Colon (tissue), 2 donors: Measurements from ENCODE around the gene ALG9.
A peak's percentile ranks its signal among the peaks of the same experiment; 100 is the strongest.

Source experiments
- FAIRE-seq: peaks from 2 replicates; lab custom pipeline; 2012; peaks lifted over from hg19 to GRCh38; lab: Jason Lieb, UNC
- donor health status: control.
- donor health status: control.

Gene ALG9

DNA sequence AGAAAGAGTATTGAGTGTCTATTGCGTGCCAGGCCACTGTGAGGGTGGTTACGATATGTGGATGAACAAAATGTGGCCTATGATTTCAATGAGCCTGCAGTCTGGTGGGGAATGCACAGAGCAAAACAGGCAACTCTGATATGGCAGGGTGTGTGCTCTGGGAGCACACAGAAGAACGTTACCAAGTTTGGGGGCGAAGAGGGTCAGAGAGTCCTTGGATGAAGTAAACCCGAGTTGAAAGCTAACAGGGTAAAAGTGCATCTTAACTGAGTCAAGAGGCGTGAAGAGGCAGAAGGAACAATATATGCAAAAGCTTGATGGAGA lies 8.2 kb upstream of the ALG9 start:
- no peak for FAIRE-seq

DNA sequence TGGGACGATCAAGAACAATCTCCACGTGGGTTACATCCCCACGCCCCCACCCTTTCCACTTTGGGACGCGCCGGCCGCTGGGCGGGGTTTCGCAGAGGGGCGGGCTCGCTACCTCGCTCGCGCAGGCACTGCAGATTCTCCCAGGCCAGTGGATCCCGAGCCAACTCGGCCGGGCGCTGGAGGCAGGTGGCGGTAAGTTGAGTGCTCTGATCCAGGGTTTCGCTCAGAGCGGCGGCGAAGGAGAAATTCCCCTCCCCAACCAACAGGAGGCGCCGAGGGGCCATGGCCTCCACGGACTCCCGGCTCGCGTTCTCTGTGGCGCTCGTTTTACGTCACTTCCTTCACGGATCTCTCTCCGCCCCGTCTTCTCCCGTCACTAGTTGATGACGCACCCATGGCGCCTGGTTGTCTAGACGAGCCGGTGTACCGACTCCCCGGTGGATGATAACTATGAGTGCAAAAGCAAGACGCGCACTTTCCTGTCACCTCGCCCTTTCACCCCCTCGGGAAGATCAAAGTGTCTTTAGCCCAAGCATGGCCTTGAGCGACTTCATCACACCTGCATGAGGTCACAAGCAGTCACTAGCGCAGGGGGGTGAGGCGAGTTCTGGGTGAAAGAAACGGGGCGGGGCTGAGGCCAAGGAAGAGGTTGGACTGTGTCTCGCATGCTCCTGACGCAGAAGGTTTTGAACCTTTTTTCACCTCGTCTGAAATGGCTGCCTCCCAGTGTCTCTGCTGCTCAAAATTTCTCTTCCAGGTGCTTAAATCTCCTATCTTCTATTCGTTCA lies 7.7 kb upstream of the ALG9 start, which contains the start of the genes CFAP68 and FDXACB1:
TSS of gene CFAP68 (plus strand) at position 693 of the 788 bp plus-strand sequence. CDS start at position 713, 20 bp downstream.
TSS of gene FDXACB1 (minus strand) at position 317 of the 788 bp plus-strand sequence. CDS start at position 284, 33 bp downstream.
- FAIRE-seq, result no peak

DNA sequence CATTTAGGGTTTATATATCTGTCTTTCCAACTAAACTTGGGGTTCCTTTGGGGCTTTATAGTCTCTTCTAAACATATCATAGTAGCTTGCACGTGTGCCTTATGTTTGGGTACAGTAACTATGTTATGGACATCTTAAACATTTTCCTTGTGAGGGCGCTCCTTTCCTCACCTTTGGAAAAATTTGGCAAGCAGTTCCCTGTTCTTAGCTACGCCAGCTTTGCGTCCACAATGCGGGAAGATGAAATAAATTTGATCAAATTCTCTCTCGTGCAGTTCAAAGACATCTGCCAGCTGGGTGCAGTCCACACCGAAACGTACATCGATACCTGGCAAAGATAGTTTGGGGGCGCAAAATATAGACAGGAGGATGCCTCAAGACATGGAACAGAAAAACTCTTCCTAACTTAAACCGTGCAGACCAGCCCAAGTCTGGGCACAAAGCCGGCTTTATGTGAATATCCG lies 7.0 kb upstream of the ALG9 start:
- no peak for FAIRE-seq

DNA sequence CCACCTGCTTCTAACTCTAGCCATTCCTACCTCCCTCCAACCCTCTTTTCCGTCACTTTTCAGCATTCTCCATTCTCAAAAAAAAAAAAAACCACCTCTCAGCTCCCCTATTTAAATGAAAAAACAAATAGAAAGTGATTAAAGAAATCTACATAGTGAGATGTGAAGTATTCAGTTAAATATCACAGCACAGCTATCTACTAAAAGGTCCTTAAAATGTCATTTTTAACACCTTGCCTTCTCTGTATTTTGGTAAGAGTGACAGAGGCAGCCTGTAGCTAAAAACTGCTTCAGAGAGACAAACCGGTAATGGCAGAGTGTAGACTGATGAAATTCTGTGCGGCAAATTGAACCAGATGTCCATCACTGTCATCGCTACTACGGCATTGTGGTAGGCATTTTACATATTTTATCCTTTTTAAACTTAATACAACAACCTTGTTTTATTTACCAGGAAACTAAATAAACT lies 346 bp upstream of the ALG9 start:
- FAIRE-seq, result no peak

DNA sequence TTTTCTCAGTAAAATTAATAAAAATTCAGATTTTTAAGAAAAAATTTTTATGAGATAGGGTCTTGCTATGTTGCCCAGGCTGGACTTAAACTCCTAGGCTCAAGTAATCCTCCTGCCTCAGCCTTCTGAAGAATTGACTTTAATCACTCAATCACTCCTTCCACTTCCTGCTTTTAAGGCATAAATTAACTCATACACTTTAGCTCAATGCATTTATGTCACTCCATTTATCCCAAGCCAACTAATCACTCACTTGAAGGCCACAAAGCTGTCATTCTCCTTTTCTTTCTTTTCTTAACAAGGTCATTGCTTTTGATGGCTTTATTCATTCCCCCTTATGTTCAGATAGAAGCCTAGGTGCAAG lies 877 bp downstream of the ALG9 start:
- FAIRE-seq, result no peak

DNA sequence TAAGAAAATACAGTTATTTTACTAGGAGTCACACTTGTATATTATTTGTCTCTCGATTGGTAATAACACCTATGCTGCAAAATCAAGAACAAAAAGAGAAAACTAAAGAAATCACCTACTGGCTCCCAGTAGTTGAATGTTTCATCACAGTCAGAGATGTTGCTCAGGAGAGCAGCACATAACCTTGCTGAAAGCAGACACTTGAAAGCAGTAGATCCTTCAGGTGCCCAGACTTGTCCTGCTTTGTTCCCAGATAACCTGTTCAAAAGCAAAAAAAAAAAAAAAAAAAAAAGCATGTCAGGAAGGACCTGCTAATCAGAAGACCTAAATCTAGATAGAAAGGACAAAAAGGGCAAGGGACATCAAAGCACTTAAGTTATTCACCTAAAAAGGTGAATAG lies 1.3 kb downstream of the ALG9 start:
- FAIRE-seq, result no peak

DNA sequence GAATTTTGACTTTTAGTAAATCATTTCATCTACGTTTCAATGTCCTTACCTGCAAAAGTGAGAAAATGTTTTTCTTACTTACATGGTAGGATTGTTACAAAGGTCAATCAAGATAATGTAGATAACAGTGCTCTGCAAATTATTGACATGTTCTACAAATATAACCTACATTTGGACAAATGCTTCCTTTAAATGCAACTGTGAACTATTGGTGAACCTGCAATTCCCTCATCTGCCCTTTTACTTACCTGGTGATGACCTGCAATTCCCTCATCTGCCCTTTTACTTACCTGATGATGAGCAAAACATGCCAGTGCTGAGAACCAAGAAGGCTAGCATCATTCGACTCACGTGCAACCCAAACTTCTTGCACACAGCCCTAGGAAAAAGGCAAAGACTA lies 11.1 kb downstream of the ALG9 start:
- no peak for FAIRE-seq

DNA sequence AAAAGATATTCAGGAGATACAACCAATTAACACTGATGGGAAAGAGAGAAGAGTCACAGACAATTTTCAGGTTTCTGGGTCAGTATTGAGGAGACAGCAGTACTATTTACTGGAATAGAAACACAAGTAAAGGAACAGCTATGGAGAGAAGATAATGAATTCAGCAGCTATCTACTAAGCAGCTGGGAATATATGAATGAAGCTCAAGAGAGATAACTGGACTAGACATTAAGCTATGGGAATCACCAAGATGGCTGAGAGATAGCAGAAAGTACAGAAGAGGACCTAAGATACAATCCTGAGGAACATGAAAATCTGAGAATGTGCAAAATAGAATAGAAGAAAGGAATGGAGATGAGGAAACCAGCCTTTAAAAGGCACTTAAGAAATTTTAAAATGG lies 15.9 kb downstream of the ALG9 start:
- no peak for FAIRE-seq

DNA sequence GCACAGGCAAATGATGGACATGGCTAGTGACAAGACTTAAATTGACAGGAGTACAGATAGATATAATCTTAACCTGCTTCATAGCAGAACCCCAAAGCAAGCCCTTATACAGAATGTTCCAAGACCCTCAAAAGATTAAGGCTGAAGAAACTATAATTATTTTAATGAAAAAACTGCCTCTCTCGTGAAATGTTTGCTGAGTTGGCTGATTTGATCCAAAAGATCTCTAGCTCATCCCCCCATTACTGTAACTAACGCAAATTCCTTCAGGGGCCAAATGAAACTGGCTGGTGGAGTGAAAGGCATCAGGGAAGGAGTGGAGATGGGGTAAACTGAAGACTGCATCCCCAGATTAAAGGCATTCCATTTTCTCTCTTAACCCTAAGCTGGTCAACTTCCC lies 19.3 kb downstream of the ALG9 start:
- no peak for FAIRE-seq

DNA sequence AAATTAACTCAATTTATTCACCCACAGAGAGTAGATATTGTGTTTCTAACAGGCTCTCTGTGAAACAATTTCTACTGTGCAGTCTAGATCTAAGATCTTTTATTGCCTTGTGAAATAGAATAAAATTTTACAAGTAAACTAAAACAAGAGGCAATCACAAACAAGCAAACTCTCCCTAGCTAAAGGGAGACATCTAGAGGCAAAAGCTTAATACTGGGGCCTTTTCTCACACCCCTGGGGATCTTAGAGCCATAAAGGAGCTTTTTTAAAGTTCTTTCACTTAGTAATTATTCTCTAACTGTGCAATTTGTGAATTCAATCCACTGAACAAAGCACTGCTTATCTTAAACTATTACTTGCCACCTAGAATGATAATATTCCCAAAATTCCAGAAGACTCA lies 19.7 kb downstream of the ALG9 start:
- FAIRE-seq, result no peak

DNA sequence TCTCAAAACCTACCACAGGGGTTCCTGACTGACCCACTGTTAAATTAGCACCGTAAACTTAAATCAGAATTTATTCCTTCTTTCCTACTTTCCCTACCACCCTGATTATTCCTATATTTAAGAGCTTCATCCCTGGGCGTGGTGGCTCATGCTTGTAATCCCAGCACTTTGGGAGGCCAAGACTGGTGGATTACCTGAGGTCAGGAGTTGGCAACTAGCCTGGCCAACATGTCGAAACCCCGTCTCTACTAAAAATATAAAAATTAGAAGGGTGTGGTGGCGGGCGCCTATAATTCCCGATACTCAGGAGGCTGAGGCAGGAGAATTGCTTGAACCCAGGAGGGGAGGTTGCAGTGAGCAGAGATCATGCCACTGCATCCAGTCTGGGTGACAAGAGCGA lies 20.3 kb downstream of the ALG9 start:
- no peak for FAIRE-seq

DNA sequence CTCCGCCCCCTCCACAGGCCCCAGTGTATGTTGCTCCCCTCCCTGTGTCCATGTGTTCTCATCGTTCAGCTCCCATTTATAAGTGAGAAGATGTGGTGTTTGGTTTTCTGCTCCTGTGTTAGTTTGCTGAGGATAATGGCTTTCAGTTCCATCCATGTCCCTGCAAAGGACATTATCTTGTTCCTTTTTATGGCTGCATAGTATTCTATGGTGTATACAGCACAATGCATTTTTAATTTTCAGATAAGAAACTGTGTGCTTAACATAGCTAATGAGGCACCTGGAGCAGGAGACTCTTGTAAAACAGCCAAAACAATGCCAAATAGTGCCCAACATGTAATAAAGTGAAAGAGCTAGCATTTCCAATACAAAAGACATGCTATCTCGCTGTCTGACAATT lies 21.8 kb downstream of the ALG9 start:
- no peak for FAIRE-seq

DNA sequence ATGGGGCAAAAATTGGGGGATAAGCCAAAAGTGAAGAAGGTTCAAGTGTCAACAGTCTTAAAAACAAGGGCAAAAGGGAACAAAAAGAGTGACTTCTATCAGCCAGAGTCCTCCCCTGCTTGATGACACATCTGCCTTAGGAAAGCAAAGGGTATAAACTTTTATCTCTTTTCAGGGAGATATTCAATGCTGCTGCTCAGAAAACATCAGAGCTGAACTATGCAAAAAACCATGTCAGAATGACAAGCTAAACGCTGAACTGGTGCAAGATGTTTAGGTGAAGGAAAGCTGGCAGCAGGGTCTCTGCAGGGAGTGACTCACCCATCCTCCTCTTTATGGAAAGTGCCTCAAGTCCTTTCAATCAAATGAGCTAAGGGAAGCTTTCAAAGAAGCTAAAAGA lies 24.7 kb downstream of the ALG9 start:
- no peak for FAIRE-seq

DNA sequence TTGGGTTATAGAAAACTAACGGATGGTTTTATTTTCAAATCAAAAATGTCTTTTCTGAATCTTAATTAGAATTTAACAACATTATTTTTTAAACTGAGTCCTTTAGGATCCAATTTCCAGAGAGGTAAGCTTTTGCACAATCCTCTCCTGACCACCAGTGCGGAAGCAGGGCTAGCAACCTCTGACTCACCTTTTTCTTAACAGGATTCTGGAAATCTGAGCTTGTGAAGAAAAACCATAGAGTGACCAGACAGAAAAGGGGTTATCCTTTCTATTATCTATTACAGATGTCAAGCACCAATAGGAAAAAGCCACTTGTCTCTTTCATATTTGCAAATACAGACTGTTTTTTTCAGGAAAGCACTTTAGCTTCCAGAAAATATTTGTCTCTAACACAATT lies 25.3 kb downstream of the ALG9 start:
- no peak for FAIRE-seq

DNA sequence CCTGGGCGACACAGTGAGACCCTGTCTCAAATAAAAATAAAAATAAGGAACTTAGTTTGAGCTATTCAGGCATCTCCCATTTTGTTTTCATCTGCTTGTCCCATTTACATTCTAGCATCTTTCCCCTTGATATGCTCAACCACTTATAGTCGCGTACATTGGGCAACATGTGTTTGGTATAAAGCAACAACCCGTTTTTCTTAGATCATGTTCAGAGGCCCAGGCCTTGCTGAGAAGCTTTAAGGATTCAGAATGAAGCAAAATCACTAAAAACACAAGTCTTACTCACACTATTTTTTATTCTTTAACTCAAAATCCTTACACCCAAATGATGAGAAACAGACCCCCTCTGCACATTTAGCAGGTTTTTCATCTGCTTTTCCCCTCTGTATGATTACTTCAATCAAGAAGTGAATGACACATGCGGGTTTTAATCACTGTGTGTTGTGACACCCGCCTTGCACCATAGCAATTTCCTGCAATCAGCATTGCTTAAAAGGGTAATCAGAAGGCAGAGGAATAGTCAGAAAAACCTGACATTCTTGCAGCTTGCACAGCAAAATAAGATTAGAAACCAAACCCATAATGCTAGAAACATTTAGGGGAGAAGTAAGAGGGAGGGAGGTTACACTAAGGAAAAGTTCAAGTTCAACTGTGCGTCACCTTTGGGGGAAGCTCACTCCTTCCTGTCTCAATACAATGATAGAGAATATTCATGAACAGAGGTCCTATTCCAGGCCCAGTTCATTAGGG lies 25.9 kb downstream of the ALG9 start:
- FAIRE-seq, result no peak

DNA sequence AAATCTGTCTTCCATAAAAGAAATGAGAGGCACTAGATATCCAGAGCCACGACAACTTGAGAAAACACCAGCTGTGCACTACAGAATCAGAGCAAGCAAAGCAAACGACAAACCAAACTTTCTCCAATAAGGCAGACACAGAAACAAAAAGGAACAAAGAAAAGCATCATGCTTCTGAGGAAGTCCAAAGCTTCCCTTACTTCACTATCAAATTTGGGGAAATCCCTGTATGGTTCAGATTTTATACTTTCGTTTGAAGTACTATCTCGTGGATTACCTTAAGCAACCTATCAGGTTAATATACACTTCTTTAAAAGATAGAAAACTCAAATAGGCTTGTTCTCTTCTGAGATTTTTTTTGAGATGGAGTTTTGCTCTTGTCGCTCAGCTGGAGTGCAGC lies 27.7 kb downstream of the ALG9 start:
- FAIRE-seq, result no peak

DNA sequence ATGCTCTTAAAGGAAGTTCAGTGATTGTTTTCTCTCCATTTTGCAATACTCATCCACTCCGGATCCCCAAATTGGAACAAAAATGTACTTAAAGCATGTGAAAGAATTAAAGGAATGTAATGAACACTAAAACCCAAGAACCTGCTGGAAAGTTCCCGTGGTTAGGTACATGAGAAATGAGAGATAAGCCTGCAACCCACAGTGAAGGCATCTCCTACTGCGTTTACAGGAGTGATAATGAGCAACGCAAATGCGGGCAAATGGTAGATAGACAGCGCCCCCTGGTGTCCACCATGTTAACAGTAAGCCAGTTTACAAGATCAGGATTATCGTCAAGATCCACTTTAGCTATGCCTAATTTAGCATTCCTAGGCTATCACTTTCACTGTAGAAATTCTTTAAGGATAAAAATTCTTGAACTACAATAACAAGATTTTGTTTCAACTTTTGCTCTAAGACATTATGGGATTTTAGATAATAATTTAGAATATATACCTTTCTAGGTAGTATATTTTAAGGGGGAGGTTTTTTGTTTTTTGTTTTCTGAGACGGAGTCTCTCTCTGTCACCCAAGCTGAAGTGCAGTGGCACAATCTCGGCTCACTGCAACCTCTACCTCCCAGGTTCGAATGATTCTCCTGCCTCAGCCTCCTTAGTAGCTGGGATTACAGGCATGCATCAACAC lies 29.9 kb downstream of the ALG9 start:
- FAIRE-seq, result peak; percentile 47

DNA sequence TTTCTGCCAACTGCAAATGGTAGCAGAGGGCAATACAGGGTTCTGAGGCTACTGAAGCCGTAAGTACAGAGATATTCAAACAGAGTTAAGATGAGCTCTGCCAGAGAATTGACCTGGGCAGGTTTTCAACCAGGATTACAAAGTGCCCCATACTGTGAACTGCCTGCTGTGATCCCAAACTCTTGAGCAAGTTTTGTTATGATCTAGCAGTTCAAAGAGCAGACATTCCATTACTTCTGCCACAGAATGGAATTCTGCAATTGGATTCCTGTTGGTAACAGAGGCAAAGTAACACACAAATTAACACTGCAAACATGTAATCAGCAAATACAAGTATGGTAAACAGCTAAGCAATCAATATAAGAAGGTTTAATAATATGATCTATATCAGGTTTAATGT lies 31.2 kb downstream of the ALG9 start:
- no peak for FAIRE-seq

DNA sequence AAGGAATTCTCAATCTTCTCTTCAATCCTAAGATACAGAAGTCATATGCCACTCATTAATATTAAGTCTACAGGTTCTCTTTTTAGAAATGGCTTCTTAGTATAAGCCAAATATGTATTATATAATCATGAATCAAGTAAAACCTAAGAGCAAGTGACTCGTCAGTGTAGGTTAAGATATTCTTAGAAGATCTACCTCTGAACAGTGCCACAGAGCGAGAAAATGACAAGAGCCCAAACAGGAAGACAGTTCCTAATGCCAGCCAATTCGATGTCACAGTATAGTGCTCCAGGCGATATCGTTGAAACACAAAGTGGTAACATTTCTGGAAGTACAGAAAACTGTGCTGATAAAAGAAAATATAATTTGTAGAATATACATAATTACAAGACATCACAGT lies 33.3 kb downstream of the ALG9 start:
- FAIRE-seq, result no peak

DNA sequence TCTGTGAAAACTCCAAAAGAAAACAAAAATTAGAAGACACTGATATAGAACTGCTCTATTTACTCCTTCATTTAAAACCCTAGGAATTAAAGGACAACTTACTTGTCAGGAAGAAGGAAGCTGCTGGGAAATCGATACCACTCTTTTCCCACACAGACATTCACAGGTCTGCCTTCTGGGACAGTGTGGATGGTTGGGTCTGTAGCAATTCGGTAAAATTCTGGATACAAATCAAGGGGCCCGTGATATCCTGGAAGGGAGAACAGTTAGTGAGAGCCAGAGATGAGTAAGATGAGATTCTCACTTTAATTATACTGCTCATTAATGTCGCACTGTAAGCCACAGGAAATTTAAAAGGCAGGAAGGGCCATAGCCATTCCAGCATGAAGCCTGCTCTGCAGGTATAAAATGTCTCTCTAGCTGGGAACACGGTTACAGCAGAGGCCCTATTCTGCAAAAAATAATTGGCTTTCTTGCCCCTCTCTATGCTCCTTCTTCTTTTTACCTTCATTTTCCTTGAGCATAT lies 34.0 kb downstream of the ALG9 start:
- FAIRE-seq, result no peak

DNA sequence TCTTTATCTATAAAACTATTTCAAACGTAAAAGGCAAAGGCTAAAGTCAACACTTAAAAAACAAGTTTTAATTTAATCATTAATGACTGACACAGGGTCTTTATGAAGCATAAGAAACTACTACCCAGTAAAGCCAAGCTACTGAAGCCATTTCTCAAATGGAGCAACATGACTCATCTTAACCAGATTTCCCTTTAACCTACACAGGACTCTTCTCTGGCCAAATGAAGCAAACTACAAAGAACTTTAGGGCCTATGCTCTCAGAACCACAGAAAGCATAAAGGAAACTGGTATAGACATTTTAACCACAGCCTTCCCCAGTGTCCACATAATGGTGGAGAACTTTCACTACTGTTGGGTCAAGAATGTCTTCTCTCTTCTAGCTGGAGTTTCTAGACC lies 34.7 kb downstream of the ALG9 start:
- FAIRE-seq, result no peak

DNA sequence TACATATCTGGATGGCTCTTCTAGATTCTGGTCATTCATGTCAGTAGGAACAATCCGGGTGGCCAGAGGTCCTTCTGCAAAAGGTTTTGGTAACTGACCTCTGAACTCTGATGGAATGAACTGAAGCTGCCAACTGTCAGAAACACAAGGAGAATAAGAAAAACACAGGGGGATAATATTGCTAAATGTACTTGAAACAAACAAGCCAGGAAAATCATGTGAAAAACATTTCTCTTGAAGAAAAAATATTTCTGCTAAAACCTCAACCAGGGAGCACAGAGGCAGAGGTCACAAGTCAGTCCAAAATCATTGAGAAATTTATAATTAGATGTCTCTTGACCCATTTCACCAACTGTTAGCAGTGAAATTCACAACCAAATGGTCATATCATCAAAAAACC lies 35.2 kb downstream of the ALG9 start:
- FAIRE-seq, result no peak

DNA sequence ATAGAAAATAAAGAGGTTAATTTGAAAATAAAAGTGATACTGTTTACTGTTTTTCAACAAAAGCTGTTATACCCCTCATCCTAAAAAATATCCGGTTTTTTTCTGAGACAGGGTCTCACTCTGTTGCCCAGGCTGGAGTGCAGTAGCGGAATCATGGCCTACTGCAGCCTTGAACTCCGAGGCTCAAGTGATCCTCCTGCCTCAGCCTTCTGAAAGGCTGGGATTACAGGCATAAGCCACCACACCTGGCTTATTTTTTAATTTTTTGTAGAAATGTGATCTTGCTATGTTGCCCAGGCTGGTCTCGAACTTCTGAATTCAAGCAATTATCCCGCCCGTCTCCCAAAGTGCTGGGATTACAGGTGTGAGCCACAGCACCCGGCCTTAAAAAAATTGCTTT lies 35.7 kb downstream of the ALG9 start:
- no peak for FAIRE-seq
